ENCODE measurements around the gene DEFB131B.
"Not testable (repeated sequence)": the region's sequence is repeated elsewhere in the genome, so short reads cannot be mapped to it uniquely, and the experiment has no call there.

The DEFB131B gene

GRCh38 chr11:71911986-71912340 lies 33.7 kb downstream of the DEFB131B start:
- DNase-seq = not testable (repeated sequence)

GRCh38 chr11:71913756-71914526 lies 35.7 kb downstream of the DEFB131B start:
- DNase-seq = no peak

- DNase-seq = no peak
These were observed 36.5 kb downstream of the DEFB131B start for GRCh38 chr11:71914617-71915189.

- no peak for DNase-seq
These were observed 39.4 kb downstream of the DEFB131B start for GRCh38 chr11:71917646-71918140.

GRCh38 chr11:71927820-71928736 lies 49.8 kb downstream of the DEFB131B start, which contains the start of gene XNDC1N:
TSS of gene XNDC1N (minus strand) at chr11:71928594. CDS start at chr11:71923353, 5,241 bp downstream.
- DNase-seq = peak; percentile 81

- peak; percentile 99 for DNase-seq
These were observed 50.6 kb downstream of the DEFB131B start, which contains the start of gene RNF121 for GRCh38 chr11:71928737-71929443. TSS of gene RNF121 (plus strand) at chr11:71929046. CDS start at chr11:71929062, 16 bp downstream.

- DNase-seq = no peak
These were observed 51.2 kb downstream of the DEFB131B start for GRCh38 chr11:71929491-71929890.

- no peak for DNase-seq
These were observed 52.4 kb downstream of the DEFB131B start for GRCh38 chr11:71930556-71931244.

- DNase-seq = no peak
These were observed 53.0 kb downstream of the DEFB131B start for GRCh38 chr11:71931245-71931602.

- no peak for DNase-seq
These were observed 55.1 kb downstream of the DEFB131B start for GRCh38 chr11:71933141-71933933.

Measured in stimulated activated naive CD4-positive, alpha-beta T cell treated with Interleukin-2 at 50 U/mL for 16 hours (primary cell).